ENCODE data around the gene COL9A2. TPM values are rescaled to one million over a fixed set of nuclear protein-coding genes. Genes with fewer than 3 reads are reported as not detected.

COL9A2 gene
- total RNA-seq, 2 donors from 2014 or later = 7.0 to 9.6 TPM

DNA sequence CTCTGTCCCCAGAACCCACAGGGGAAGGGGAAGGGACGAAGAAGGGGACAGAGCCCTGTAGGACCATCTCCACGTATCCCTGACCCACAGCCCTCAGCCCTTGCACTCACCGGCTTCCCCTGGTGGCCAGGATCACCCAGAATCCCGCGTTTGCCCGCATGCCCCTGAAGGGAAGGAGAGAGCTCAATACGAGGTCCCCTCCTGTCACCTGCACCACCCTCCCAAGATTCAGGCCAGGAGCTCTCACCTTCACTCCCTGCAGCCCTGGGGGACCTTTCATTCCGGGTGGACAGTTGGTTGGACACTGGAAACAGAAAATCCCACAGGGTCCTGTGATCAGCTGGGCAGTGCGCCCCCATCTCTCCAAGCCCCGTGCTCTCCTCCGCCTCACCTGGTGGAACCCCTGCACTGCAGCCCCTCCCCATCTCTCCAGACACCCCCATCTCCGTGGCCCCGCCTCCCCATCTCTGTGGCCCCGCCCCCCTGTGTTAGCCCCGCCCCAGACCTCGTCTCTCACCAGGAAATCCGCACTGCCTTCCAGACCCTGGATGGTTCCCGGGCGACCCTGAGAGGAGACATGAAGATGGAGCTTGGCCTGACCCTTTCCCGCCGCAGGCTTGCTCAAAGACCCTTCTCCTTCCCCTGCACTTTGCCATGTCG, 6.0 kb downstream of the COL9A2 start:
- DNase-seq (ENCODE audit: low spot score in 2 of 2) (no peak), ATAC-seq (no peak)
- no peaks in the 10 kb centered on the region for H3K36me3 Mint-ChIP-seq
- no peaks in the 10 kb centered on the region for H3K9me3 Mint-ChIP-seq
- no peak overlapping the region for H3K27ac Mint-ChIP-seq

- Mint-ChIP-seq H3K36me3 (no peaks in the 10 kb centered on the region), H3K27ac (no peak overlapping the region), H3K9me3 (no peaks in the 10 kb centered on the region)
- ATAC-seq (no peak), DNase-seq (ENCODE audit: low spot score in 2 of 2) (no peak)
Observed at GRCh38 chr1:40310129-40310461, 7.0 kb downstream of the COL9A2 start.

DNA sequence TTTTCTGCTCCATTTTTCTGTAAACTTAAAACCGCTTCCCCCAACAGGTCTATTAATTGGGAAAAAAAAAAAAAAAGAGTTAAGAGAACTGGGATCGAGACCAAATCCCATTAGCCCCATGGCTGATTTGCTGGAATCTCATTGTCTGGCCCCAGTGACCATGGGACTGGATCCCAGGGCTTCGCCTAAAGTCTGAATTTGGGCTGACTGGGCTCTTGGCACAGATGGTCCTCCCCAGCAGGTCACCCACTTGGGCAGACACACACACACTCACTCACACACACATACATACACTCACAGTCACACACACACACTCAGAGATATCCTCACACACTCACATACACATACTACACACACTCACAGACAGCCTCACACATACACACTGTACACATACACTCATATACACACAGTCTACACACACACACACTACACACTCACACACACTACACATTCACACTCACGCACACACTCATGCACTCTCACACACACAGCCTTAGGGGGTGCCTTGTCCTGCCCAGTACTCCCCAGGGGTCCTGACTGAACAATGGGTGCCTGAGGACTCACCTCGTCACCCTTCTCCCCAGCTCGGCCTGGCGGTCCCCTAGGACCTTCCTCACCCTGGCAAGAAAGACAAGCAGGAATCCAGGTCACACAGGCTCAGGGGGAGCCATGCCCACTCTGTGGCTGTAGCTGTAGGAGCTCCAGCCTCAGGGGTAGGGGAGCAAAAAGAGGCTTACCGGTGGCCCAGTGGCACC, 7.5 kb downstream of the COL9A2 start:
- DNase-seq (ENCODE audit: low spot score in 2 of 2) (no peak), ATAC-seq (no peak)
- H3K9me3 Mint-ChIP-seq = no peaks in the 10 kb centered on the region
- H3K36me3 Mint-ChIP-seq = no peaks in the 10 kb centered on the region
- no peak overlapping the region for H3K27ac Mint-ChIP-seq

GRCh38 chr1:40308036-40308727, 8.9 kb downstream of the COL9A2 start:
- Mint-ChIP-seq H3K27ac (no peak overlapping the region), H3K9me3 (no peaks in the 10 kb centered on the region), H3K36me3 (no peaks in the 10 kb centered on the region)
- DNase-seq (ENCODE audit: low spot score in 2 of 2) (no peak), ATAC-seq (no peak)

DNA sequence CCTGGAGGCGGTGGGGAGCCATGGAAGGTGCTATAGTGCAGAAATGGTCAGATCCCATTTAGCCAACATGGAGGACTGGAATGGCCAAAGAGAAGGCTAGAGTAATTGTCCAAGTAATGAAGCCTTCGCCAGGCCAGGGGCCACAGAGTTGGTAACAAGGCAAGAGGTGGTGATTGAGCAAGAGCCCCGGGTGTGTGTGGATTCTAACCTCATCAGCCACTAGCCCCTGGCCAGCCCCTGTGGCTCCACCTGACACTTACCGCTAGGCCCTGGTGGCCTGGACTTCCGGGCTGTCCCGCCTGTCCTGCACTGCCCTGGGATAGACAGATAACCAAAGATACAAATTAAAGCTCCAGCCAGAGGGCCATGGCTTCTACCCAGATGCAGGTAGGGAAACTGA, 9.9 kb downstream of the COL9A2 start:
- no peak for ATAC-seq
- Mint-ChIP-seq H3K27ac (no peak overlapping the region), H3K9me3 (no peaks in the 10 kb centered on the region), H3K36me3 (no peaks in the 10 kb centered on the region)
- no peak for DNase-seq (ENCODE audit: low spot score in 2 of 2)

GRCh38 chr1:40306296-40306695, 10.8 kb downstream of the COL9A2 start:
- Mint-ChIP-seq H3K36me3 (no peaks in the 10 kb centered on the region), H3K9me3 (no peaks in the 10 kb centered on the region), H3K27ac (no peak overlapping the region)
- no peak for DNase-seq (ENCODE audit: low spot score in 2 of 2)
- no peak for ATAC-seq

- Mint-ChIP-seq H3K36me3 (no peaks in the 10 kb centered on the region), H3K27ac (no peak overlapping the region), H3K9me3 (no peaks in the 10 kb centered on the region)
- DNase-seq (ENCODE audit: low spot score in 2 of 2) = no peak
- ATAC-seq = no peak
Observed at GRCh38 chr1:40305871-40306270, 11.2 kb downstream of the COL9A2 start.

- DNase-seq (ENCODE audit: low spot score in 2 of 2) (no peak), ATAC-seq (peak; percentile 48 to 72)
- H3K9me3 Mint-ChIP-seq = no peaks in the 10 kb centered on the region
- H3K36me3 Mint-ChIP-seq = no peaks in the 10 kb centered on the region
- H3K27ac Mint-ChIP-seq = no peak overlapping the region
Observed at GRCh38 chr1:40305451-40305850, 11.6 kb downstream of the COL9A2 start.

- H3K36me3 Mint-ChIP-seq = no peaks in the 10 kb centered on the region
- ATAC-seq = no peak
- no peak for DNase-seq (ENCODE audit: low spot score in 2 of 2)
- H3K9me3 Mint-ChIP-seq = no peaks in the 10 kb centered on the region
- no peak overlapping the region for H3K27ac Mint-ChIP-seq
Observed at GRCh38 chr1:40303790-40304189, 13.3 kb downstream of the COL9A2 start.

DNA sequence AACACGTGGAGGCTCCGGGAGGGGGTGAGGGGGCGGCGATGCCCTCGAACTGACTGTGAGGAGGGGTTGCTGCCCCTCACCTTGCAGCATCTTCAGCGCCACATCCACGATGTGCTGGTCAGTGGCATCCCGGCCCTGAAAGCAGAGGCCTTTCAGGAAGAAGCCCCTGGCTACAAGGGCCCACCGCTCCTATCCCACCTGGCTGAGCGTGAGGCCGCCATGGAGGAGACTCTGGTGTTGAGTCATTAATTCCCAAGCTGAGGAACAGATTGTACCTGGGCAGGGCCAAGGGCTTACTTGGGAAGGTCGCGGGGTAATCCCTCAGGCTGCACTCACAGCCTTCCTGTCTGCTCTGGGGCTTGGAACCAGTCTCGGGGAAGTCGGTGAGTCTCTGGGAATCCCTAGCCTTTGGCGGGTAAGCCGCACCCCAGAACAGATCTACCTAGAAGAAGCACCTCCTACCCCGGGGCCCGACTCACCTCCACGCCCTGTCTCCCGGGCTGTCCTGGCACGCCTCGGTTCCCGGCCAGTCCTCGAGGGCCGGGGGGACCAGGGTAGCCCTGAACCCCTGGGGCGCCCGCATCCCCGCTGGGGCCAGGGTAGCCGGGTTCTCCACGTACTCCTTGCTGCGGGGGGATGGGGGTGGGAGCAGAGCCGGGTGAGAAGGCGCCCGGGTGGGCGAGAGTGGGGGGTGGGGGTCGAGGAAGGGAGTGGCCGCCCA, 13.9 kb downstream of the COL9A2 start:
- Mint-ChIP-seq H3K9me3 (no peaks in the 10 kb centered on the region), H3K36me3 (no peaks in the 10 kb centered on the region)
- no peak for ATAC-seq

GRCh38 chr1:40302475-40302874, 14.6 kb downstream of the COL9A2 start:
- DNase-seq (ENCODE audit: low spot score in 2 of 2) = no peak
- H3K9me3 Mint-ChIP-seq = no peaks in the 10 kb centered on the region
- no peaks in the 10 kb centered on the region for H3K36me3 Mint-ChIP-seq
- H3K27ac Mint-ChIP-seq = no peak overlapping the region
- no peak for ATAC-seq

More for the DNA sequence above, 13.9 kb downstream of the COL9A2 start:
- DNase-seq (ENCODE audit: low spot score in 2 of 2) = no peak
- H3K27ac Mint-ChIP-seq = no peak overlapping the region

DNA sequence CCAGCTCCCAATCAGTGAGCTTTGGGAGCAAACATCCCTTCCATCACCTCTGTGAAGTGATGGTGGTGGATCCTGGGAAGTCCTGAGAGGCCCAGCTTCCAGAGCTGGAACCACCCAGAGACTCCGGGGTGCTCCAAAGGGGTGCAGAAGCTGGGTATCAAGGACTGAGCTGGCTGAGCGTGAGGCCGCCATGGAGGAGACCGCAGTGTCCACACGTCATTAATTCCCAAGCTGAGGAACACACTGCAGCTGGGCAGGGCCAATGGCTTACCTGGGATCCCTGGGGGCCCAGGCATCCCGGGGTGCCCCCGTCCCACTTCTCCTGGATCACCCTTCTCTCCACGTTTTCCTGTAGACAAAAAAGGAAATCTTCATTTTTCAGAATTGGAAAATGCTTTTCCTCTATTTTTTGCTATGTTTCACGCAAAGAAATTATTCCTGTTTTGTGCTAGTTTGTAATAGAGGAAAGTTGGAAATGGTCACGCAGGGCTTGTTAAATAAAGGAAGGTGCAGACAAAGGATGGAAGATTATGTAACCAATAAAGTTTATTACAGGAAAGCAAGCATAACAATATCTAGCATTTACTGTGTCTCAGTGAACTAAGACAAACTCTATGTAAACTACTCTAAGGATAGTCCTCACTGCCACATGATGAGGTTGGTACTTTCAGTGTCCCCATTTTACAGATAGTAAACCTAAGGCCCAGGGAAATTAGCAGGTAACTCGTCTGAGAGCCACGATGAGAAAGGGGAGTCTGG, 15.4 kb downstream of the COL9A2 start:
- Mint-ChIP-seq H3K27ac (no peak overlapping the region), H3K36me3 (no peaks in the 10 kb centered on the region), H3K9me3 (no peaks in the 10 kb centered on the region)
- no peak for ATAC-seq
- no peak for DNase-seq (ENCODE audit: low spot score in 2 of 2)

DNA sequence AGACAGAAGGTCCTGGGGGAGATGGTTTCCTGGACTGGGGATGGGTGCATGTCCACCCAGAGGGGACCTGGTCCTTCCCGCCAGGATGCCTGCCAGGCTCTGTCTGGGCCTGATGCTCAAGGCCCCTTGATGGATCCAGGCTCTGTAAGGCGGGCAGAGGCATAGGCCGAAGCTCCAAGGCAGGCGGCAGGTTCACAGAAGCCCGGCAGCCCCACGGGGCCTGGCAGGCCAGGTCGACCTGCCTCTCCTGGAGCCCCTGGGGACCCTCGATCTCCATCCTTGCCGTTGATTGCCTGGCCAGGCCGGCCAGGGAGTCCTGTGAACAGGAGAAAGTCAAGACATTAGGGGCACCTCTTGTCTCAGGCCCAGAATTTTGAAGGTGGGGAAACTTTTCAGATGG, 16.0 kb downstream of the COL9A2 start:
- no peaks in the 10 kb centered on the region for H3K9me3 Mint-ChIP-seq
- no peaks in the 10 kb centered on the region for H3K36me3 Mint-ChIP-seq
- DNase-seq (ENCODE audit: low spot score in 2 of 2) (no peak), ATAC-seq (no peak)
- H3K27ac Mint-ChIP-seq = no peak overlapping the region

GRCh38 chr1:40300651-40301050, 16.4 kb downstream of the COL9A2 start:
- ATAC-seq (no peak), DNase-seq (ENCODE audit: low spot score in 2 of 2) (no peak)
- Mint-ChIP-seq H3K9me3 (no peaks in the 10 kb centered on the region), H3K27ac (no peak overlapping the region), H3K36me3 (no peaks in the 10 kb centered on the region)

- DNase-seq (ENCODE audit: low spot score in 2 of 2) (no peak), ATAC-seq (no peak)
- no peaks in the 10 kb centered on the region for H3K36me3 Mint-ChIP-seq
- no peak overlapping the region for H3K27ac Mint-ChIP-seq
- no peaks in the 10 kb centered on the region for H3K9me3 Mint-ChIP-seq
Observed at GRCh38 chr1:40300249-40300567, 16.9 kb downstream of the COL9A2 start.

- ATAC-seq (peak in 1 of 2 donors; percentile 14), DNase-seq (ENCODE audit: low spot score in 2 of 2) (no peak)
- Mint-ChIP-seq H3K27ac (no peak overlapping the region), H3K36me3 (no peaks in the 10 kb centered on the region), H3K9me3 (no peaks in the 10 kb centered on the region)
Observed at GRCh38 chr1:40299366-40300248, 17.5 kb downstream of the COL9A2 start.

All from activated naive CD4-positive, alpha-beta T cell treated with anti-CD3 and anti-CD28 coated beads, Interleukin-2, amount 50 U/mL, for 72 hours (primary cell).